ENCODE data around the gene AHCY.
"Not testable (repeated sequence)": the region's sequence is repeated elsewhere in the genome, so short reads cannot be mapped to it uniquely, and the experiment has no call there.

Gene AHCY

GRCh38 chr20:34298294-34298784 is 4.8 kb downstream of the AHCY start:
- DNase-seq (ENCODE audit: low read depth in 2 of 2) = not testable (repeated sequence)

- DNase-seq (ENCODE audit: low read depth in 2 of 2) = no peak
Observed at GRCh38 chr20:34296468-34296867, 6.7 kb downstream of the AHCY start.

GRCh38 chr20:34295284-34295683 is 7.9 kb downstream of the AHCY start:
- DNase-seq (ENCODE audit: low read depth in 2 of 2) = no peak

- DNase-seq (ENCODE audit: low read depth in 2 of 2) = no peak
Observed at GRCh38 chr20:34294563-34294962, 8.6 kb downstream of the AHCY start.

GRCh38 chr20:34293589-34293988 is 9.6 kb downstream of the AHCY start:
- DNase-seq (ENCODE audit: low read depth in 2 of 2) = no peak

GRCh38 chr20:34293119-34293518 is 10.0 kb downstream of the AHCY start:
- no peak for DNase-seq (ENCODE audit: low read depth in 2 of 2)

GRCh38 chr20:34292496-34292895 is 10.7 kb downstream of the AHCY start:
- no peak for DNase-seq (ENCODE audit: low read depth in 2 of 2)

- no peak for DNase-seq (ENCODE audit: low read depth in 2 of 2)
Observed at GRCh38 chr20:34290471-34290870, 12.7 kb downstream of the AHCY start.

- not testable (repeated sequence) for DNase-seq (ENCODE audit: low read depth in 2 of 2)
Observed at GRCh38 chr20:34287500-34287899, 15.7 kb downstream of the AHCY start.

GRCh38 chr20:34285450-34285849 is 17.7 kb downstream of the AHCY start:
- no peak for DNase-seq (ENCODE audit: low read depth in 2 of 2)

GRCh38 chr20:34283844-34284243 is 19.3 kb downstream of the AHCY start:
- DNase-seq (ENCODE audit: low read depth in 2 of 2) = no peak

GRCh38 chr20:34282041-34282440 is 21.1 kb downstream of the AHCY start:
- DNase-seq (ENCODE audit: low read depth in 2 of 2) = no peak

GRCh38 chr20:34281177-34281576 is 22.0 kb downstream of the AHCY start:
- no peak for DNase-seq (ENCODE audit: low read depth in 2 of 2)

GRCh38 chr20:34274694-34275093 is 28.5 kb downstream of the AHCY start:
- DNase-seq (ENCODE audit: low read depth in 2 of 2) = no peak

- DNase-seq (ENCODE audit: low read depth in 2 of 2) = no peak
Observed at GRCh38 chr20:34271956-34272355, 31.2 kb downstream of the AHCY start.

- DNase-seq (ENCODE audit: low read depth in 2 of 2) = no peak
Observed at GRCh38 chr20:34269996-34270627, 33.0 kb downstream of the AHCY start.

GRCh38 chr20:34268851-34269636 is 34.1 kb downstream of the AHCY start:
- DNase-seq (ENCODE audit: low read depth in 2 of 2) = no peak

GRCh38 chr20:34268145-34268544 is 35.0 kb downstream of the AHCY start:
- no peak for DNase-seq (ENCODE audit: low read depth in 2 of 2)

- no peak for DNase-seq (ENCODE audit: low read depth in 2 of 2)
Observed at GRCh38 chr20:34264141-34264540, 39.0 kb downstream of the AHCY start.

- not testable (repeated sequence) for DNase-seq (ENCODE audit: low read depth in 2 of 2)
Observed at GRCh38 chr20:34263468-34263867, 39.7 kb downstream of the AHCY start.

- no peak for DNase-seq (ENCODE audit: low read depth in 2 of 2)
Observed at GRCh38 chr20:34262488-34263288, 40.5 kb downstream of the AHCY start.

GRCh38 chr20:34260208-34260942 is 42.8 kb downstream of the AHCY start:
- no peak for DNase-seq (ENCODE audit: low read depth in 2 of 2)
